ENCODE results near the gene F13A1. TPM values are rescaled to one million over a fixed set of nuclear protein-coding genes. Genes with fewer than 3 reads are reported as not detected.

Gene F13A1
- total and polyA plus RNA-seq, 2 of the 13 experiments (the other 11 are each of a cell fraction or from before 2014, with no cell fraction given) = not detected

DNA sequence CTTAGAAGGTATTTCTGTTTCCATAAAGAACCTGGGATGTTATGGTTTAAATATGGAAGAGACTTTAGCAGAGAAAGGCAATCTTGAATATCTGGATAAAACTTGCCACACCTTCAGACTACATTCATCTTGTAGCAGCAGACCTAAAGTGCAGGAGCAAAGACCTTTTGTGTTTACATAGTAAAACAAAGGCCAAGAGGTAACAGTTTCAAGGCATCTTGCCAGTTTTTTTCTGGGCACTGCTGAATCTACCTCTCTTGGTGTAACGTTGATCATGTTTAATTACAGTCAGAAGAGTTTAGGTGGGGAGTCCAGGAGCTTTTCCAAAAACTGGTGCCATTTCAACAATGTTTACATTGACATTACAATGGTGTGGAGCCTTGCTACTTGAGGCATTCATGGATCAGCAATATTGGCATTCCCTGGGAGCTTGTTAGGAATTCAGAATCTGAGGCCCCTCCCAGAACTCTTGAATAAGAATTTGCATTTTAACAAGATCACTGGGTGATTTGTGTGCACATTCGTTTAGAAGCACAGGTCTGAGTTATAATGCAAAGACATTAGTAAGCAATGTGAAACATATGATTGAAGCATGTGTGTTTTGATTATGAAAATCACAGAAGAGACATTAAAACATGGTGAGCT lies 94.5 kb downstream of the F13A1 start (continued):
- no peak for TF ChIP-seq ELF1 (CRISPR knock-in tag; IDR thresholded peaks at IDR 0.05)

DNA sequence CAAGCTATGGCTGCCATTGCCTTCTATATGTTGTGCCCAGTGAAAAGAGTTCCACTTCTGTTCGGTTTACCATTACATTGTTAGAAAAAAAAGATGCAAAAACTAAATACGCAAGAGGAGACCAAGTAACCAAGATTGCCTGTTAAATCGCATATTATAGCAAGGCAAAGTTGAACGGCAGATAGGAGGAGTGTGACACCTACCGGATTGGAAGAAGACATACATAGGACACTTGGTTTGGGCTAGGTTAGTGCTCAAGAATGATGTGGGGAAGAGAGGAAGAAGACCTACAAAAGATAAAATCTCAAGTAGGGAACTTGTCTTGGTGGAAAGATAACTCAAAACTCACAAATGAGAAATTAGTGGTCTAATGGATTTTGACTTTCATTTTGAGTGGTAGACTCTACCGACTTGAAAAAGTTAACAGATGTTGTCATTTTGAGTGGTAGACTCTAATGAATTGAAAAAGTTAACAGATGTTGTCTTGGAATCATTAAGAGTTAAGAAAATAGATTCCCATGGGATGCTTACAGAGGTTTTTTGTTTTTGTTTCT lies 95.5 kb downstream of the F13A1 start:
- intact Hi-C loops (cut with micrococcal nuclease; ENCODE audit: unreplicated experiment) (loop anchor here (5.0 to 10.0 kb wide), 2 partner anchors 322 to 750 kb away; no protein-coding TSS in a partner anchor), in situ Hi-C loops (cut with HindIII; ENCODE audit: extremely low pct_ligation_motif_present, low pct_unique_long_range_greater_than_20kb) (loop anchor here (5.0 kb wide), 1 partner anchor 322 kb away; no protein-coding TSS in a partner anchor)
- 0 out of 5 replicates have a peak, but pooled peaks cover 0 to 4% of the 10 kb centered on the region in 2 experiments for H3K27me3 ChIP-seq (ENCODE audit: control insufficient read depth in 1 of 2, insufficient read depth in 2 of 2, low read length in 2 of 2)
- H4K20me1 ChIP-seq (ENCODE audit: insufficient read depth, low read length) = no peaks in the 10 kb centered on the region
- H3K9me3 ChIP-seq (ENCODE audit: low read length) = no peaks in the 10 kb centered on the region
- TF ChIP-seq STAG1 (CRISPR knock-in tag; IDR thresholded peaks at IDR 0.05) (peak; percentile 65), ZNF543 (CRISPR knock-in tag; IDR thresholded peaks at IDR 0.05) (no peak), RAD21 (CRISPR knock-in tag; IDR thresholded peaks at IDR 0.05) (peak; percentile 38; the same call in 1 of the 2 replicates)
- TF ChIP-seq, protein P1, sequence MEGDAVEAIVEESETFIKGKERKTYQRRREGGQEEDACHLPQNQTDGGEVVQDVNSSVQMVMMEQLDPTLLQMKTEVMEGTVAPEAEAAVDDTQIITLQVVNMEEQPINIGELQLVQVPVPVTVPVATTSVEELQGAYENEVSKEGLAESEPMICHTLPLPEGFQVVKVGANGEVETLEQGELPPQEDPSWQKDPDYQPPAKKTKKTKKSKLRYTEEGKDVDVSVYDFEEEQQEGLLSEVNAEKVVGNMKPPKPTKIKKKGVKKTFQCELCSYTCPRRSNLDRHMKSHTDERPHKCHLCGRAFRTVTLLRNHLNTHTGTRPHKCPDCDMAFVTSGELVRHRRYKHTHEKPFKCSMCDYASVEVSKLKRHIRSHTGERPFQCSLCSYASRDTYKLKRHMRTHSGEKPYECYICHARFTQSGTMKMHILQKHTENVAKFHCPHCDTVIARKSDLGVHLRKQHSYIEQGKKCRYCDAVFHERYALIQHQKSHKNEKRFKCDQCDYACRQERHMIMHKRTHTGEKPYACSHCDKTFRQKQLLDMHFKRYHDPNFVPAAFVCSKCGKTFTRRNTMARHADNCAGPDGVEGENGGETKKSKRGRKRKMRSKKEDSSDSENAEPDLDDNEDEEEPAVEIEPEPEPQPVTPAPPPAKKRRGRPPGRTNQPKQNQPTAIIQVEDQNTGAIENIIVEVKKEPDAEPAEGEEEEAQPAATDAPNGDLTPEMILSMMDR (CRISPR knock-in tag; IDR thresholded peaks at IDR 0.05) = peak; percentile 65
- H3K79me2 ChIP-seq (ENCODE audit: insufficient read depth, low read length) = no peaks in the 10 kb centered on the region
- POLR2A ChIA-PET = no interaction called here
- no TSS peak for BruUV-seq (replicated peaks)
- peak; percentile 80 for ATAC-seq
- peak; percentile 31 for DNase-seq (ENCODE audit: low spot score)
- no peak overlapping the region for H3K9ac ChIP-seq (ENCODE audit: insufficient read depth, low read depth, low read length)
- peaks cover 3% of the 10 kb centered on the region for H3K4me1 ChIP-seq (ENCODE audit: insufficient read depth, low read length)
- no peaks in the 10 kb centered on the region for H3K36me3 ChIP-seq (replicated peaks in 1 of 2; ENCODE audit: control insufficient read depth in 1 of 2, insufficient read depth in 2 of 2, low read length in 2 of 2)
- 29% methylated on average over 6 of the region's 6 CpGs for WGBS (ENCODE audit: low lambda C conversion rate)
- H3K4me2 ChIP-seq (ENCODE audit: low read depth, low read length) = no peak overlapping the region
- H2AFZ ChIP-seq (ENCODE audit: low read length) = no peak overlapping the region
- no peak overlapping the region for H3K4me3 ChIP-seq (replicated peaks in 1 of 3; ENCODE audit: insufficient read depth in 1 of 3, low read depth in 2 of 3, low read length in 3 of 3)
- CTCF ChIA-PET (ENCODE audit: low intra/inter-chr PET ratio, low total read pairs) = no interaction called here
- FAIRE-seq = peak; percentile 58
- H3K27ac ChIP-seq (ENCODE audit: extremely low read length, insufficient read depth, low read length) = no peak overlapping the region

All from HepG2 (cell line).